ENCODE data around the gene GBX1. TPM values are rescaled to one million over a fixed set of nuclear protein-coding genes. Genes with fewer than 3 reads are reported as not detected.
A peak's percentile ranks its signal among the peaks of the same experiment; 100 is the strongest.

The GBX1 gene
- total RNA-seq, 2 donors from 2014 or later, result not detected

GRCh38 chr7:151123158-151123821 lies 44.2 kb downstream of the GBX1 start:
- Histone ChIP-seq H3K4me3 (no peak overlapping the region), H3K27ac (no peak overlapping the region), H3K9me3 (no peaks in the 10 kb centered on the region), H3K27me3 (no peaks in the 10 kb centered on the region), H3K4me1 (peaks cover 6% of the 10 kb centered on the region), H3K36me3 (replicated peaks in 1 of 2; ENCODE audit: insufficient read depth in 1 of 2, low read depth in 2 of 2) (peaks cover 0 to 16% of the 10 kb centered on the region in 2 donors)
- intact Hi-C loops (cut with DNase I), result loop anchor here (2.0 to 10.0 kb wide), 2 partner anchors 50 to 182 kb away; no protein-coding TSS in a partner anchor
- TF ChIP-seq POLR2A (IDR thresholded peaks at IDR 0.05) (no peak), CTCF (IDR thresholded peaks at IDR 0.05) (no peak)
- DNase-seq, result no peak
- WGBS, 2 donors, result 91% methylated on average over 45 to 50 of the region's 50 CpGs
- peak; percentile 3 for ATAC-seq

- intact Hi-C loops (cut with DNase I), result loop anchor here (2.0 to 10.0 kb wide), 2 partner anchors 50 to 182 kb away; no protein-coding TSS in a partner anchor
- ATAC-seq (no peak), DNase-seq (no peak)
- Histone ChIP-seq H3K27me3 (no peaks in the 10 kb centered on the region), H3K27ac (no peak overlapping the region), H3K4me3 (no peak overlapping the region), H3K36me3 (replicated peaks in 1 of 2; ENCODE audit: insufficient read depth in 1 of 2, low read depth in 2 of 2) (peaks cover 0 to 20% of the 10 kb centered on the region in 2 donors), H3K4me1 (peaks cover 6% of the 10 kb centered on the region), H3K9me3 (no peaks in the 10 kb centered on the region)
- no peak for TF ChIP-seq POLR2A (IDR thresholded peaks at IDR 0.05)
- 87 to 94% methylated on average over 13 to 21 of the region's 29 CpGs for WGBS, 2 donors
These were observed 44.7 kb downstream of the GBX1 start for GRCh38 chr7:151122796-151123157.

GRCh38 chr7:151122276-151122675 lies 45.2 kb downstream of the GBX1 start:
- H3K27ac ChIP-seq, result no peak overlapping the region
- no peak overlapping the region for H3K4me3 ChIP-seq
- no peaks in the 10 kb centered on the region for H3K9me3 ChIP-seq
- WGBS, 2 donors, result 87 to 93% methylated on average over 18 to 23 of the region's 24 CpGs
- H3K4me1 ChIP-seq, result peaks cover 6% of the 10 kb centered on the region
- ATAC-seq (no peak), DNase-seq (no peak)
- TF ChIP-seq POLR2A (IDR thresholded peaks at IDR 0.05) (no peak), CTCF (IDR thresholded peaks at IDR 0.05) (no peak)
- H3K36me3 ChIP-seq (replicated peaks in 1 of 2; ENCODE audit: insufficient read depth in 1 of 2, low read depth in 2 of 2), result peaks cover 0 to 20% of the 10 kb centered on the region in 2 donors
- H3K27me3 ChIP-seq, result no peaks in the 10 kb centered on the region
- intact Hi-C loops (cut with DNase I), result loop anchor here (2.0 to 10.0 kb wide), 2 partner anchors 51 to 183 kb away; no protein-coding TSS in a partner anchor

- Histone ChIP-seq H3K9me3 (no peaks in the 10 kb centered on the region), H3K36me3 (replicated peaks in 1 of 2; ENCODE audit: insufficient read depth in 1 of 2, low read depth in 2 of 2) (peaks cover 0 to 20% of the 10 kb centered on the region in 2 donors), H3K27ac (no peak overlapping the region), H3K4me1 (peaks cover 7% of the 10 kb centered on the region), H3K27me3 (no peaks in the 10 kb centered on the region), H3K4me3 (no peak overlapping the region)
- TF ChIP-seq POLR2A (IDR thresholded peaks at IDR 0.05), result no peak
- ATAC-seq, result no peak
- intact Hi-C loops (cut with DNase I), result loop anchor here (2.0 to 10.0 kb wide), 2 partner anchors 51 to 183 kb away; no protein-coding TSS in a partner anchor
- no peak for DNase-seq
- WGBS, 2 donors, result 84 to 88% methylated on average over 26 to 30 of the region's 30 CpGs
These were observed 45.9 kb downstream of the GBX1 start for GRCh38 chr7:151121380-151122170.

- peaks cover 0 to 20% of the 10 kb centered on the region in 2 donors for H3K36me3 ChIP-seq (replicated peaks in 1 of 2; ENCODE audit: insufficient read depth in 1 of 2, low read depth in 2 of 2)
- intact Hi-C loops (cut with DNase I), result loop anchor here (10.0 kb wide), 1 partner anchor 184 kb away; no protein-coding TSS in a partner anchor
- TF ChIP-seq POLR2A (IDR thresholded peaks at IDR 0.05) (no peak), CTCF (IDR thresholded peaks at IDR 0.05) (no peak)
- 86 to 89% methylated on average over 16 to 22 of the region's 22 CpGs for WGBS, 2 donors
- no peaks in the 10 kb centered on the region for H3K27me3 ChIP-seq
- ATAC-seq, result no peak
- H3K4me1 ChIP-seq, result peaks cover 13% of the 10 kb centered on the region
- H3K4me3 ChIP-seq, result no peak overlapping the region
- DNase-seq, result no peak
- no peak overlapping the region for H3K27ac ChIP-seq
- H3K9me3 ChIP-seq, result no peaks in the 10 kb centered on the region
These were observed 46.6 kb downstream of the GBX1 start for GRCh38 chr7:151120896-151121295.

All from body of pancreas (tissue), 4 donors.